Adrenal gland (tissue), 5 donors: ENCODE measurements around the gene PEX16.

Experiments
- POLR2A ChIP-seq, 2 donors: fragments of 450-650 bp; IDR thresholded peaks; one replicate each; pipeline ENCODE4 v1.6.1; 2017; ENCODE audit warnings: antibody characterized with exemption in 2 of 2, mild to moderate bottlenecking in 2 of 2, moderate library complexity in 1 of 2
- TF ChIP-seq, protein P1 (sequence below), 6 experiments: fragments of 450-650 bp in 4 of 6; fragments of 200-600 bp in 2 of 6; sonication (generic) in 1 of 6; IDR thresholded peaks; 1 replicate in 5 of 6; 2 replicates in 1 of 6; pipeline versions ENCODE4 v1.5.1 to v1.8.0; 2016 to 2021; ENCODE audit warnings: antibody characterized with exemption in 6 of 6, mild to moderate bottlenecking in 2 of 6, moderate library complexity in 1 of 6
- donor health status: DM: no; HTN: no; CAD: no.

DNA sequence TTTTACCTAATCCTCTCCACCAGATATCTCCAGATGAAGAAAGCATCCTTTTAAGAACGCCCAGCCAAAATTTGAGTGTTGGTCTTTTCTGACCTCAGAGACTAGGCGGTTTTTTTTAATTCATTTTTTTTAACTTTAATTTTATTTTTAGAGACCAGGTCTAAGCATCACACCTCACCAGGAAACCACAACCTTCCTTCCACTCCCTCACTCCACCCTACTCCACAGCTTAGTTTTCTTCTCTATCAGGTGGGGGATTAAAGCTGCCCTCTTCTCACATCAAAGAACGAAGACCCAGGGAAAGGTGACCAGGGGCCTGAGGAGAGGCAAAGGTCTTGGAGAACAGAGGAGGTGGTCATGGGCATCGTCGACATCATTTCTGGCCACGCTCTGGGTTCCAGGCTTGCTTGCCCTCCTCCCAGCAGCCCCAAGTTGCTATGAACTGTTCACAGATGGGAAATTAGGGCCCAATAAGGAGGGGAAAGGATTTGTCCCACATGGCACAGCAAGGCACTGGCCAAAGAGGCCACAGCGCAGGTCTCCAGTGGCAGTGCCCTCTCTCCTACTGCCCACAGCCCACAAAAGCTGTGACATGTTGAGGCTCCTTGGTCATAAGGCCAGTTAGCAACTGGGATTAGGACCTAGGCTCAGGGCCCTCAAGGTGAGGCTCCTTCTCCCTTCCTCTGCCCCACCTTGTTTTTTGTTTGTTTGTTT, 1.4 kb upstream of the PEX16 start:
- TF ChIP-seq, protein P1, sequence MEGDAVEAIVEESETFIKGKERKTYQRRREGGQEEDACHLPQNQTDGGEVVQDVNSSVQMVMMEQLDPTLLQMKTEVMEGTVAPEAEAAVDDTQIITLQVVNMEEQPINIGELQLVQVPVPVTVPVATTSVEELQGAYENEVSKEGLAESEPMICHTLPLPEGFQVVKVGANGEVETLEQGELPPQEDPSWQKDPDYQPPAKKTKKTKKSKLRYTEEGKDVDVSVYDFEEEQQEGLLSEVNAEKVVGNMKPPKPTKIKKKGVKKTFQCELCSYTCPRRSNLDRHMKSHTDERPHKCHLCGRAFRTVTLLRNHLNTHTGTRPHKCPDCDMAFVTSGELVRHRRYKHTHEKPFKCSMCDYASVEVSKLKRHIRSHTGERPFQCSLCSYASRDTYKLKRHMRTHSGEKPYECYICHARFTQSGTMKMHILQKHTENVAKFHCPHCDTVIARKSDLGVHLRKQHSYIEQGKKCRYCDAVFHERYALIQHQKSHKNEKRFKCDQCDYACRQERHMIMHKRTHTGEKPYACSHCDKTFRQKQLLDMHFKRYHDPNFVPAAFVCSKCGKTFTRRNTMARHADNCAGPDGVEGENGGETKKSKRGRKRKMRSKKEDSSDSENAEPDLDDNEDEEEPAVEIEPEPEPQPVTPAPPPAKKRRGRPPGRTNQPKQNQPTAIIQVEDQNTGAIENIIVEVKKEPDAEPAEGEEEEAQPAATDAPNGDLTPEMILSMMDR (IDR thresholded peaks at IDR 0.05): no peak
- no peak for TF ChIP-seq POLR2A (IDR thresholded peaks at IDR 0.05)
